Measurements from ENCODE around the gene DDX53.

DNA sequence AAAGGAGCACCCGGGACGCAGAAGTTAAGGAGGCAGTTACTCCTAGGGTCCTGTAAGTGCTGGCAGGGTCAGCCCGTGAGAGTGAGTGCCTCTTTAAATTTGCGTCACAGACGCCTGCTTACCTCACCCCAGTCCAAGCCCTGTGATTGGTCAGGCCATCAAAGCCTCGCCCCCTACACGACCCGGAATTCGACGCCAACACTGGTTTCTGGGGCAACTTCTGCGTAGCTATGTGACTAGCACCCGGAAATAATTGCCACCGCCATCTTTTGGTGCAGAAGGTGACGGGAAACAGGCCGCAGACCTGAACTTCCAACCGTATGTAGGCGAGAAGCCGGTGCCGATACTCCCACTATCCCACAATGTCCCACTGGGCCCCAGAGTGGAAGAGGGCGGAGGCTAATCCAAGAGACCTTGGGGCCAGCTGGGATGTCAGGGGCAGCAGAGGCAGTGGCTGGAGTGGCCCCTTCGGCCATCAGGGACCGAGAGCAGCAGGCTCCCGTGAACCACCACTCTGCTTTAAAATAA, at the start of gene DDX53:
- TF ChIP-seq, protein P1, sequence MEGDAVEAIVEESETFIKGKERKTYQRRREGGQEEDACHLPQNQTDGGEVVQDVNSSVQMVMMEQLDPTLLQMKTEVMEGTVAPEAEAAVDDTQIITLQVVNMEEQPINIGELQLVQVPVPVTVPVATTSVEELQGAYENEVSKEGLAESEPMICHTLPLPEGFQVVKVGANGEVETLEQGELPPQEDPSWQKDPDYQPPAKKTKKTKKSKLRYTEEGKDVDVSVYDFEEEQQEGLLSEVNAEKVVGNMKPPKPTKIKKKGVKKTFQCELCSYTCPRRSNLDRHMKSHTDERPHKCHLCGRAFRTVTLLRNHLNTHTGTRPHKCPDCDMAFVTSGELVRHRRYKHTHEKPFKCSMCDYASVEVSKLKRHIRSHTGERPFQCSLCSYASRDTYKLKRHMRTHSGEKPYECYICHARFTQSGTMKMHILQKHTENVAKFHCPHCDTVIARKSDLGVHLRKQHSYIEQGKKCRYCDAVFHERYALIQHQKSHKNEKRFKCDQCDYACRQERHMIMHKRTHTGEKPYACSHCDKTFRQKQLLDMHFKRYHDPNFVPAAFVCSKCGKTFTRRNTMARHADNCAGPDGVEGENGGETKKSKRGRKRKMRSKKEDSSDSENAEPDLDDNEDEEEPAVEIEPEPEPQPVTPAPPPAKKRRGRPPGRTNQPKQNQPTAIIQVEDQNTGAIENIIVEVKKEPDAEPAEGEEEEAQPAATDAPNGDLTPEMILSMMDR (IDR thresholded peaks at IDR 0.05), result no peak
- TF ChIP-seq POLR2A (IDR thresholded peaks at IDR 0.05), result no peak
